Central memory CD4-positive, alpha-beta T cell (primary cell): ENCODE results near the gene SELENOO.
A peak's percentile ranks its signal among the peaks of the same experiment; 100 is the strongest.

Experiments
- DNase-seq: peaks from one replicate; pipeline ENCODE4 v3.0.0; 2022

Gene SELENOO

GRCh38 chr22:50243685-50244419 lies 43.0 kb downstream of the SELENOO start:
- DNase-seq, result no peak

DNA sequence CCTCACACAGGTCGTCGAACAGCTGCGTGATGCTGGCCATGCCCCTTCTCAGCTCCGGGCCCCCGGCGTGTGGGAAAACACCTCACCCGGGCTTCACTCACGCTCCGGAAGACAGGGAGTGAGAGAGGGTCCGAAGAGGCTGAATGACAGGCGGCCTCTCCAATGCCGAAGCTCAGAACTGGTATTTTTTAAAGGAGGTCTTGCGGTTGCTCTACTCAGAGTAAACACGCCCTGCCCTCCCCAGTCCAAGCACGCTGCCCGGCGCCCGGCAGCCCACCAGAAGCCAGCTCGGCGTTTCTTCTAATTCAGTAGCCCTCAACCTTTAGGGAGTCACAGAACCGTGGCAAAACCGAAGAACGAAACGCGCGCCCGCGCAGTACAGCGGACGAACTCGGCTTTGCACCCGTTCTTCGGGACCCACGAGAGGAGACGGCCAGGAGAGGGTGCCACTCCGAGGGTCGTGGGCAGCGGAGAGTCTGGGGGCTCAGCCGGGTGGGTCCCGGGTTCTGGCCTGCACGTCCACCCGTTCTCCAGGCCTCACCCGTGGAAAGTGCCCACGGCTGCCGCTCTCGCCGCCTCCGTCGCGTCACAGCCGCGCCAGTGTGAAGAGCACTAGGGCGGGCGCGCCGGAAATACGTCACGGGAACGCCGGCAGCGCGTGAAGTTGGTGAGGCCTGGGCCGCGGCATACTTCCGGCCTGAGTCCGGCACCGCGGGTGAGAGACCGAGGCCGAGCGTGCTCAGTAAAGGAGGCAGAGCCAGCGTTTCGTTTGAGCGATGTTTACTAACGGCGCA lies 43.8 kb downstream of the SELENOO start, which contains the start of gene TUBGCP6:
TSS of gene TUBGCP6 (minus strand) at position 604 of the 794 bp plus-strand sequence. CDS start at position 40, 564 bp downstream.
- DNase-seq, result peak; percentile 90

DNA sequence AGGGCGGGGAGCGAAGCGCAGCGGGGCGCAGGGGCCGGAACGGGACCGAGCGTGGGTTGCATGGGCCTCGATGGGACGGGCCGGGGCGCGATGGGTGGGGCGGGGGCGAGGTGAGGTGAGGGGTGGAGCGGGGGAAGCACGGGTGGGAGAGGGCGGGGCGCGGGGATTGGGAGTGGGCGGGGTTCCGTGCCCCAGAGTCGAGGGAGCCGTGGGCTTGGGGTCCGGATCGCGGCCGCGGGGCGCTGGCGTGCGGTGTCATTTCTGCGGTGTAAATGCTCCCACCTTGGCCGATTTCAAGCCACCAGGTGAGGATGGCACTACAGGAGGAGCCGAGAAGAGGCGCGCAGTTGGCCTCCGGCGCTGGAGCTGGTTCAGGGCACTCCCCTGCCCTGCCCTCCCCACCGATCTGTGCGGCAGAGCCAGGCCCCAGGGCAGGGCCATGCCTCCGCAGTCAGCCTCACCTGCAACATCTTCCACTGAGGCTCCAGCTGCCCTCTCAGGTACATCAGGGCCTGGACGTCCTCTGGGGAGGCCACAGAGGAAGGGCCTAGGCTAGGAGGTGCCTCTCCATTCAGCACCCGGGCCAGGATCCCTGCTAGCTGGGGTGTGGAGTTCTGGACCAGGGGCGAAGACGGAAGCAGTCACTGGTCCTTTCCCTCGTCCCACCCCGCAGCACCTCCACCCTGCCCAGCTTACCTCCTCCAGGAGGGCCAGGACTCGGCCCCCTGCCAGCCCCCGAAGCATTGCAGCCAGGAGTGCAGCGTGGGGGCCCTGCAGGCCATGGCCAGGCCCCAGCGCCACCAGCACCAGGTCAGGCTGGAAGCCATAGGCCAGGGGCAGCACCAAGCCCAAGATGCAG lies 44.6 kb downstream of the SELENOO start:
- peak; percentile 13 for DNase-seq

GRCh38 chr22:50246242-50247175 lies 45.7 kb downstream of the SELENOO start:
- DNase-seq, result no peak

- peak; percentile 58 for DNase-seq
Observed at GRCh38 chr22:50247748-50248147, 46.9 kb downstream of the SELENOO start.

- no peak for DNase-seq
Observed at GRCh38 chr22:50248196-50249081, 47.6 kb downstream of the SELENOO start.

DNA sequence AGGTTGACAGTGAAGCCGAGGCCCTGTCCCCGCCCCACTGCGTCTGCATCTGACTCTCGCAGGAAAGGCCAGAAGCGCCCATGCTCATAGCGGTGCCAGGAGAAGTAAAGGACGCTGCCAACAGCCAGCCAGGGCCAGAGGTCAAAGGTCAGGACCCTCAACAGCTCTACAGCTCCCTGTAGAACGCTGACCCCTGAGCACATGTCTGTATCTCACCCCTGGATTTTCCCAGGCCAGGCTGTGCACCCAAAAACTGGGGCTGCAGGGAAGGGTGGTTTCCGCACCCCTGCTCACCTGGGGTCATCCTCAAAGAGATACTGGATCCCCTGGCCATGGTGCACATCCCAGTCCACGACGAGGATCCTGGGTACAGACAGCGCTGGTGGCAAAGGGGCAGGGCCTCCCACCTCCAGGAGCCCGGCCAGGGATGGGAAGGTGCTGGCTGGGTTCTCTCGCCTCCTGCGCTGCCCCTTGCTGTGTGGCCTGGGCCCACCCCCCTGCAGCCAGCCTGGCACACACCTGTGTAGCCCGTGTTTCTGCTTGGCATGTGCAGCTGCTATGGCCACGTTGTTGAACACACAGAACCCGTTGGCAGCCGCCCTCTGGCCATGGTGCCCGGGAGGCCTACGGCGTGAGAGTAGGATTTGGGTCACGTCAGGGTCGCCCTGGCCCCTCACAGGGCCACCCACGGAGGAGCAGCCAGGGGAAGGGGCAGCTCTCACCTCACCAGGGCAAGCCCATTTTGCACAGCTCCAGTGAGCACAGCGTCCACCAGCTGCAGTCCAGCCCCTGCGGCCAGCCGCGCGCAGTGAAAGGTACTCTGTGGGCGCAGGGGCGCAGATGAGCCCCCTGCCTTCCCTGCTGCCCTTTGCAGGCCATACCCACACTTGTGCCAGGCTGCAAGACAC lies 48.8 kb downstream of the SELENOO start:
- DNase-seq, result no peak

DNA sequence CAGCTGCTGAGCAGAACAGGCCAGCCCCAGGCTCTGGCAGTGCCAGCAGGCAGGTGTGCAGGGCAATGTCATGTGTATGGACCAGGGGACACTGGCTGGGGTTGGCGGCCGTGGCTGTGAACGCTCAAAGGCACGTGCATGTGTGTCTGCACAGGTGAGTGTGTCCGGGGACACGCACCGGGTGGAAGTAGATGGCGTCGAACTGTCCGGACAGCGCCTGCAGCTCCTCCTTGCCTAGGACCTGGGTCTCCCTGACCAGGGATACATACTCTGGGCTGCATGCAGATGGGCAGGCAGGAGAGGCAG lies 49.4 kb downstream of the SELENOO start:
- DNase-seq, result no peak

GRCh38 chr22:50250555-50251476 lies 50.0 kb downstream of the SELENOO start, which contains the start of gene HDAC10:
HDAC10 (minus strand) TSS chr22:50251265; CDS start chr22:50251032, 233 bp downstream.
- DNase-seq, result peak; percentile 71

DNA sequence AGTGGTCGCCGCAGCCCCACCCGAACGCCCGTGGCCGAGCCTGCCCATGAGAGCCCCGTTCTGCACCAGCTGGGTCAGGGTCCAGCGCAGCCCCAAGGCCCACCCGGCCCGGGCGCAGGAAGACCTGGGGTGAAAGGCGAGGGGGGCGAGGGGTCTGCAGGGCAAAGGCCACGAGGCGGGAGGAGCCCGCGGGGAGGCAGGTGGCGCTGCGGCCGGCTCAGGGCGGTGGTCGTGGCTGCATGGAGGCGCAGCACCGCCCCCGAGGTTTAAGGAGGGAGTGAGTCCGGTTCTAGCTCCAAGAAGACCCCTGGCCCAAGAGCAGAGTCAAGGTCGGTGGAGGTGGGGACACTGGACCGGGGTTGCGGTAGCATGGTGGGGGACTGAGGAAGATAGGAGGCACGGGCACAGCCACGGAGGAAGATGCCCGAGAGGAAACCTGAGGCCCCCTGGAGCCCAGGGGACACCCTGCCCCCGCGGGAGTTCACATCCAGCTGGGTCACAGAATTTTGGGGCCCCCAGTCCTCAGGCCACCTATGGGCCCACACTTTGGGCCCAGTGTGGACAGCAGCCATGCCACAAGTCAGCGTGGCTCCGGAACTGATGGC lies 50.8 kb downstream of the SELENOO start:
- no peak for DNase-seq

DNA sequence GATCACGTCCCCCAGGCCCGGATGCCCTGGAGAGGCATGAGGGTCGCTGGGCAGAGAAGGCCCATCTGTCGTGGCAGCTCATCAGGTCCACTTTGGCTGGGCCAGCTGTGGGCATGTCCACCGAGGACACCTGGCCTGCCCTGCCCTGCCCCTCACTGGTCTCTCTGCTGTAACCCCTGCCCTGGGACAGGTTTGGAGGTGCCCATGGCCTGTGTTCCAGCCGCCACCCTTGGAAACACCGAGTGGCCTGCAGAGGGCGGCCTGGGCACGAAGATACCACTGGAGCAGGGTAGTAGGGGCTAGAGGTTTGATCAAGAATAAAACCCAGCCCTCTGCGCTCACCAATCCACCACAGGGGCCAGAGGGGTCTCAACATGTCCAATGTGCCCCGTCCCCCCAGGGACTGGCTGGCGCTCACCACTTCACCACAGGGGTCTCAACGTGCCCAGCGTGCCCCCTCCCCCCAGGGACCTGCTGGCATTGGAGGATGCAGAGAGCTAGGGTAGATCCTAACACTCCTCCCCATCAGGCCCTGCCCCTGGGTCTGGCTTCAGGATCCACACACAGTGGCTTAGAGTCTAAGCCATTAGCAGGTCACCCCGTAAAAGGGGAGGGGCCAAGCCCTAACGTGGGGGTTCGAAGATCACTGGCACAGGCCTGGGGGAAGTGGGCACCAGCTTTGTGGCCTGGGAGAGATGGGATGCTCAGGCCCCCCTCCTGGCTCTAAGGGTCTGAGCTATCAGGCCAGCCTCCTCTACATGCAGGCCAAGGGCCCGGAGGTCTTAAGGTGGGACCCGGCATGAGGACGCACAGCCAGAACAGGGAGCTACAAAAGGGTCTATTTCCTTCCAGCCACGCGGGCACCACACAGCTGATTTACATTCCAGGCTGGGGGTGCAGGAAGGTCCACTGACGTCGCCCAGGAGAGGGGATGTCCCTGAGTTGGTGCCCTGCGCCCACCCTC lies 51.6 kb downstream of the SELENOO start:
- DNase-seq, result peak; percentile 60

DNA sequence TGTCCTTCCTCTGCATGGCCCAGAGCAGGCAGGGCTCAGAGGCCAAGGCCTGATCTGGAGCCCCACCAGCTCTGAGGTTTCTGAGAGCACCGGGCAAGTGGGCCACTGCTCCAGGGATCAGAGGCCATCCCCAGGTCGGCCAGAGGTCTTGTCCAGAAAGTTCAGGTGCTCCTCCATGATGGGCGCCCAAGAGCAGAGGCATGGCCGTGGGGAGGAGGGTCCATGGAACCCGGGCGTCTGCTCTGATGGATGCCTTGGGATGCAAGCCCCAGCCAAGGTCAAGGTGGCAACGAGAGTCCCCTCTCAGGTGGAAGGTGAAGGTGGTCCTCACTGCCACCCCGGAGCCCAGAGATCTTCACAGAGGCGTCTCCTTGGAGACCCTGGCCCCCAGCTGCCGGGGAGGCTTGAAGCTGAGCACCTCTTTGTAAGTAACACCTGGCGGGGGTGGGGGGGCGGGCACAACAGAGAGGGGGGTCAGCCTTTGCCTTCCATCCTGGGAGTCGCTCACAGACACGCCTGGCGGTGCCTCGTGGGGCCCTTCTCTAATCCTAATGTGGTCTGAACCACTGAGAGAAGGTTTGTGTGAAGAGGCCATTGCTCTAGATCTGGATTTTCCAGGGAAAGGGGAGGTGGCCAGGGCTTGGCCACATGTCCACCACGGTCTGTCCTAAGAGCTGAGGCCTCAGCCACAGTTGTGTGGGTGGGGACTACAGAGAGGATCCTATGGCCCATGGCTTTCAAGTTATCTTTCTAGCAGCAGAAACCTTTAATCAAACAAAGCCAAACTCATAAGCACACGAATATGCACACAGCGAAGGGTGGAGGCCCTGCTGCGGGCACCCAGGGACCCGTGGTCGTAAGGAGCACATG lies 52.5 kb downstream of the SELENOO start:
- no peak for DNase-seq

- no peak for DNase-seq
Observed at GRCh38 chr22:50253941-50254340, 53.1 kb downstream of the SELENOO start.

DNA sequence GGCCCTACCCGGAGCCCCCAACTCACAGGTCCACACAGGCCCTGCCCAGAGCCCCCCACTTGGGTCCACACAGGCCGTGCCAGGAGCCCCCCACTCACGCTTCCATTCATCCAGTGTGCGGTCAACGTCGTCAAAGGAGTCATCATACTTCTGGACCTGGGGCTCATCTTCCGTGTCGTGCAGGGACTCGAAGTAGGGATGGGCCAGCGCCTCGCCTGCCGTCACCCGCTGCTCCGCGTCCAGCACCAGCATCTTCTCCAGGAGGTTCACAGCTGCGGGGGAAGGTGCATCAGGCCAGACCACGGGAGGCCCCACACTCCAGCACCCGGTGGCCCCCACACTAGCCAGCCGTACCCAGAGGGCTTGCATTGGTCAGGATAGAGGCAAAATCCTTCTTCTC lies 54.3 kb downstream of the SELENOO start:
- DNase-seq, result no peak

DNA sequence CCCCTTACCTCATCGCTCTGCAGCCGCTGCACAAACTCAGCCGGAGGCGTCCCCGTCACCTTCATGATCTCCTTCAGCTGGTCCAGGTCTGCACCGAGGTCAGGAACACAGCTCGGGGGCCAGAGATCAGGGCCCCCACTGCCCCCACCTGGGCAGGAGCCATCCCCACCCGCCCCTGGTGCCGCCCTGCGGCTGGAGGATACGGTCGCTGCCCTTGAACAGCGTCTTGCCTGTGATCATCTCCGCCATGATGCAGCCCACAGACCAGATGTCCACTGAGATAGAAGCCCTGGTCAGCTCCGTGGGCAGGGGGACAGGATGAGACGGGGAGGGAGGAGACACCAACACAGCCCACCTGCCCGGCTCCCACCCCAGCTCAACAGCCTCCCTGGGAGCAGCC lies 54.8 kb downstream of the SELENOO start:
- DNase-seq, result no peak
